GM18526 (cell line): ENCODE data around the gene TMEM119.

ENCODE experiments used
- POLR2A ChIP-seq: IDR thresholded peaks from 3 replicates; pipeline ENCODE4 v1.6.1; 2011; ENCODE audit not compliant: insufficient read length; ENCODE audit errors: extremely low read depth

The TMEM119 gene

DNA sequence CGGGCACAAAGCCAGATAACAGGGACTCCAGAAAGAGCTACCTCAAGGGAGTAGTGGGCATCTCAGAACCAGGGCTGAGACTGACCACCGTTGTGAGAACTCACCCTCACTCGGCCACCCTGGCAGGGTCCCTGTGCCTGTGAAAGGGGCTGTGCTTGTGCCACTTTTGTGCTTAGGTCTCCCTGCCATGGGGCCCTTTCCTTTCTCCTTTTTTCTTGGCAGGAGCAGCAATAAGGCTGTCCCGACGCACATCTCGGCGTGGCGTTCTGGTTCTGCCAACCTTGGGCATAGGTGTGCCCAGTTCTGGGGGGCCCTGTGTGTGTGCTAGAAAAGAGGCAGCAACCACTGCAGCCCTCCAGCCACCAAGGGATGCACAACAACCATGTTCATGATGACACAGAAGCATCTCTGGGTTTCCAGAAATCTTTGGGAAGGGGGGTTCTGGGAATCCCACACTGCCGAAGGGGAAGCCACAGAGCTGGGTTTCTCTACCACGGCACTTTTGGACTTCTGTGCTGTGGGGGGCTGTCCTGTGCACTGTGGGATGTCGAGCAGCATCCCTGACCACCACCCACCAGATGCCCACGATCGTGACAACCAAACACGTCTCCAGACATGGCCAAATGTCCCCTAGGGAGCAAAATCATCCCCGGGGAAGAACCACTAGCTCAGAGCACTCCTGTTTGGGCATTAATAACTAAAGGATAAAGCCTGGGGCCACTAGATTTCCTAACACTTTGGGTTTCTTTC lies 13.1 kb upstream of the TMEM119 start:
- TF ChIP-seq POLR2A: no peak

DNA sequence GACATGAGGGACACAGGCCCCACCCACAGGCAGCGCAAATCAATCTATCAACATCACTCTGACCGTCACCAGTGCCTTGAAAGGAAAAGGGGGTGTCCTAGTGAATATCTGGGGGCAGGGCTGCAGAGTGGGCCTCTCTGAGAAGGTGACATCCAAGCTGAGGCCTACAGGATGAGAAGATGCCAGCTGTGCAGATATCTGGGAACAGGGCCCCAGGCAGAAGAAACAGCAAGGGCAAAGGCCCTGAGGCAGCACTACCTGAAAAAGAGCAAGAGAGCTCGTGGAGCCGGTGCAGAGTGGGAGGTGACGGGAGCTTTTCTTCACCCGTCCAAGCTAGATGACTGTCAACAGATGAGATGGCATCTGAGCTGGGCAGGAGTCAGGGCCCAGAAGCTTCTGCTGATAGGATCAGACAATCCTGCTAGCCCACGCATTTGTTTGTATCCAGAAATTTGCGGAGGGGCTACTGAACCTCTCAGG lies 12.5 kb upstream of the TMEM119 start:
- TF ChIP-seq POLR2A: no peak

DNA sequence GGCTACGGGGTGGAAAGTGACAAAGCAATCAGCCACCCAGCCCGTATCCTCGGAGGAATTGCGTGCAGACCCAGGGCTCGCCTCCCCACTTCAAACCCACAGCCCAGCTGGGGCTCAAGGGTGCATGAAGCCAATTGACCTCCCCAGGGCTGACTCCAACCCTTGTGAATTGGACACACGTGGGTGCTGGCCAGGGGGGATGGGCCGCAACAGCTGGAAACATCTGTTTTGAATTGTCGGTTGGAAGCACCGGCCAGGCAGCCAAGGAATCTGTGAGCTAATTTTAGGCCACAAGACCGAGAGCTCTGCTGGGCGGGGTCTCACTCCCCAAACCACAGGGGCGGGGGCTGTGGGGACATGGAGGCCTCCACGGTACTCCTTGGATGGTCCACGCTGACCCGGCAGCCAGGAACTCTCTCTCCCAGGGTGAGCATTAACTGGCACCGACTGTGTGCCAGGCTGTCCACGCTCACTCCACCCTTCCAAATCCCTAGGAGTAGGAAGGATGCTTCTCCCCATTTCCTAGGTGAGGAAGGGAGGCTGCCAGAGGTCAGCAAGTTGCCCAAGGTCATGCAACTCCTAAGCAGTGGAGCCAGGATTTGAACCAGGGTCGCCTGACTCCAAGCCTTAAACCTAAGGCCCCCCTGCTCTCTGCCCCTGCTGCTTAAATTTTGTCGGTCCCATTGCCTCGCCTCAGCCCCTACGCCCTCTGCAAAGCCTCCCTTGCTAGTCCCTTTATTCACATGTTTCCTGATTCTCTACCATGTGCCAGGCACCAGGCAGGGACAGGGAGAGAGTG lies 11.9 kb upstream of the TMEM119 start:
- TF ChIP-seq POLR2A: no peak

DNA sequence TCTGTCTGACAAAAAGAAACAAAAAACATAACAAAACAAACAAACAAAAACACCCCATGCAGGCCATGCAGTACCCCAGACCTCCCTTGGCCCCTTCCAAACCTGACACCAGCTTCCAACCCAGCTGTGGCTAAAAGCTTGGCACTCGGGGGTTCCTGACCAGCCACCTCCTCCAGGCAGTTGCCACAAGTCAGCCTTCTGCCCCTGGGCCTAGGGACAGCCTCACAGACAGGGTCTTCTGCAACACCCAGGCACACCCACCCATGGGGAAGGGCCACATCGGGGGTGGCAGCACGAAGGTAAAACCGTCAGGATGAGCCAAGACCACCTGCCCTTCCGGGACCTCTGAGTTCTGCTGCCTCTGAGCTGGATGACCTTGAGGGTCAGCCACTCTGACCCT lies 10.7 kb upstream of the TMEM119 start:
- no peak for TF ChIP-seq POLR2A

DNA sequence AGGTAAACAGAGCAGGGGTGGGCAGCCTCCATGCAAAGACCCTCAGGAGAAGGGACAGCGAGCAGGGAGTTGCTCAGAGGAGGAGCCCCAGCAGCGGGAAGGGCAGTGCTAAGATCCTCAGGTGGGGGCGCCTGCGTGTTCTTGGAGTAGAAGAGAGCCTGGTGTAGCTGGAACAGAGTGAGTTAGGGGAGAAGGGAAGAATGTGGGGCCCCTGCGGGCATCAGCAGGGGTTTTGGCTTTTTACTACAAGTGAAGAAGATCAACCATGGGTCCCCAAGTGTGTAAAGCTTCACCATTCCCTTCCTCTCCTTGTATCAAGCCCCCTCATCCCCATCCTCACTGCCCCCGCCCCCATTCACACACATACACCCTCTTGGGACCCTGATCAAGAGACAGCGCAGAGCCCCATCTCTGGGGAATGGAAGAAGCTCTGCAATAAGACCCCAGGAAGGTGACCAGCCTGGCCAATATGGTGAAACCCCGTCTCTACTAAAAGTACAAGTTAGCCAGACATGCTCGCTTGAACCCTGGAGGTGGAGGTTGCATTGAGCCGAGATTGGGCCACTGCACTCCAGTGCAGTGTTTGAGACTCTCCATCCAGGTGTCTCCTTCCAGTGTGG lies 10.2 kb upstream of the TMEM119 start:
- no peak for TF ChIP-seq POLR2A

DNA sequence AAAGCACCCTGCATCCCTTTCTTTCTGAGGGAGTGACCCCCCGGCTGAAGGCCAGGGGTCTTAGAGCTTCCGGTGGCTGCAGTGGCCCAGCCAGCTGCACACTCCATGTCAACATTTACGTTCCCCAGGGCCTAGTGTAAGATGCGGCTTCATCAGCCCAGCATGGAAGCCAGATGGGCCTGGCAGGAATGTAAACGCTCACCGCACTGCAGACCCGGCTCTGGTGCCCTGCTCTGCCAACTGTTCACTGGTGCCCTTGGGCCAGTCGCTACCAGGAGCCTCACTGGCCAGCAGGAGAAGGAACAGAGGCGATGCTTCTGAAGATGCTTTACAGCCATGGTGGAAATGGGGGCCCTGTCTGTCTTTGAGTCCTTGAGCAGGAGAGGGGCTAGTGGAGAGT lies 8.6 kb upstream of the TMEM119 start:
- no peak for TF ChIP-seq POLR2A

DNA sequence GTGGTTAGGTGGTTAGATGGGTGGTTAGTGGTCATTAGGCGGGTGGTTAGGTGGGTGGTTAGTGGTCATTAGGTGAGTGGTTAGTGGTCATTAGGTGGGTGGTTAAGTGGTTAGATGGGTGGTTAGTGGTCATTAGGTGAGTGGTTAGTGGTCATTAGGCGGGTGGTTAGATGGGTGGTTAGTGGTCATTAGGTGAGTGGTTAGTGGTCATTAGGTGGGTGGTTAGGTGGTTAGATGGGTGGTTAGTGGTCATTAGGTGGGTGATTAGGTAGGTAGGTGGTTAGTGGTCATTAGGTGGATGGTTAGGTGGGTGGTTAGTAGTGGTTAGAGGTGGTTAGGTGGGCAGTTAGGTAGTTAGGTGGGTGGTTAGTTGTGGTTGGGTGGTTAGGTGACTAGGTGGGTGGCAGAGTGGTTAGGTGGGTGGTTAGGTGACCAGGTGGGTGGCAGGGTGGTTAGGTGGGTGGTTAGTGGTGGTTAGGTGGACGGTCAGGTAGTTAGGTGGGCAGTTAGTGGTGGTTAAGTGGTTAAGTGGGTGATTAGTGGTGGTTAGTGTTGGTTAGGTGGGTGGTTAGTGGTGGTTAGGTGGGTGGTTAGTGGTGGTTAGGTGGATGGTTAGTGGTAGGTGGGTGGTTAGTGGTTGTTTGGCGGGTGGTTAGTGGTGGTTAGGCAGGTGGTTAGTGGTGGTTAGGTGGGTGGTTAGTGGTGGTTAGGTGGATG lies 8.0 kb upstream of the TMEM119 start:
- no peak for TF ChIP-seq POLR2A

DNA sequence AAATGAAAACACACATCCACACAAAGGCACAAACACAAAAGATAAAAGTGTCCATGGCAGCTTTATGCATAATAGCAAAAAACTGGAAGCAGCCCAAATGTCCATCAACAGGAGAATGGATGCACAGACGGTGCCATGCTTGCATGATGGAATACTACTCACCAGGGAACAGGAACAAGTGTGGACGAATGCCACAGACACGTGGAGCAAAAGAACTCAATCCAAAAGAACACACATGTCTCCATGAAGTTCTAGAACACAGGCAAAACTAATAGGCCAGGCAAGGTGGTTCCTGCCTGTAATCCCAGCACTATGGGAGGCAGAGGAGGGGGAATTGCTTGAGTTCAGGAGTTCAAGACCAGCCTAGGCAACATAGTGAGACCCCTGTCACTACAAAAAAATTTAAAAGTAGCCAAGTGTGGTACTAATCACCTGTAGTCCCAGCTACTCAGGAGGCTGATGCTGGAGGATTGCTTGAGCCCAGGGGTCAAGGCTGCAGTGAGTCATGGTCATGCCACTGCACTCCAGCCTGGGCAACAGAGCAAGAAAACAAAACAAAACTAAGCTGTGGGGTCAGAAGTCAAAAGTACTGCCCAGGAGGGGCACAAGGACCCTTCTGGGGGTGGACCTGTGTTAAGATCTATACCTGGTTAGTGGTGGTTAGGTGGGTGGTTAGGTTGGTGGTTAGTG lies 7.3 kb upstream of the TMEM119 start:
- TF ChIP-seq POLR2A: no peak

DNA sequence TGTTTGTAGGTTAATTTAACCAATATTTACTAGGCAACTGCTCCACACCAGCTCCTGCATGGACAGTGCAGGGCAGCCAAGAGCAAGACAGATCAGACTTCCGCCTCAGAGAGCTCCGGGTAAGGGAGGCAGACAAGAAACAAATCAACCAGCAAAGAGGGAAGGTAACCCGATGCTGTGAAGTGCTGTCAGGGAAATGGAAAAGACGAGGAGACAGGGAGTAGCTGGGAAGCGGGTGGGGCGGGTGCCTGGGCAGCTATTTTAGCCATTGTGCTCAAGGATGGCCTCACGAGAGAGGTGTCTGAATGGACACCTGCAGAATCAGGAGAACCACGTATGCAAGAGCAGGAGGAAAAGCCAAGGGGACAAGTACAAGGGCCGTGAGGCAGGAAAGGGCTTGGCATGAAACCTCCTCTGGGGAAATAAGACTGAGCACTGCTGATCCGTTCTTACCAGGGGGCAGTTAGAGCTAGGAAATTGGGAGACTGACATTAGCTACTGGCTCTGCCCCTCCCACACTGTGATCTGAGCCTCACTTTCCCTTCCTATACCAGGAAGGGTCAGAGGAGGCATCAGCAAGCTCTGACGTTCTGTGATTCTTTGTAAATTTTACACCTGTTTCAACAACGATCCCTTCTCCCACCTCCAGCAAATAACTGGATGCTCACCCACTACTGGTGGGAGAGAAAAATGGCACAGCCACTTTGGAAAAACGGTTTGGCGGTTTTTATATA lies 6.5 kb upstream of the TMEM119 start:
- no peak for TF ChIP-seq POLR2A

DNA sequence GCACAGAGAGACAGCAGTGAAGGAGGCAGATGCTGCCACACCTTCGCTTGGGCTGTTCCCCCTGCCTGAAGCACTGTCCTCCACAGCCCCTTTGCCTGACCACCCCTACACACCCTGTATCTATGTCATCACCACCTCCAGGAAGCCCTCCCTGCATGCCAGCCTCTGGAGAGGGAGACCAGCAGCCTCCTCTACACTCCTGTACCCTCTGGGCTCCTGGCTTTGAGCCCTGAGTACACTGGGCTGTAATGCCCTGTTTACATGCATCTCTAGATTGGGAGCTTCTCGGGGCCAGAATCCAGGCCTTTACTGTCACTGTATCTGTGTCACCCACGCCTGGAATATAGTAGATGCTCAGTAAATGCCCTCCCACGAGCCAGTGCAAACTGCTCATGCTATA lies 5.9 kb upstream of the TMEM119 start:
- TF ChIP-seq POLR2A: no peak

DNA sequence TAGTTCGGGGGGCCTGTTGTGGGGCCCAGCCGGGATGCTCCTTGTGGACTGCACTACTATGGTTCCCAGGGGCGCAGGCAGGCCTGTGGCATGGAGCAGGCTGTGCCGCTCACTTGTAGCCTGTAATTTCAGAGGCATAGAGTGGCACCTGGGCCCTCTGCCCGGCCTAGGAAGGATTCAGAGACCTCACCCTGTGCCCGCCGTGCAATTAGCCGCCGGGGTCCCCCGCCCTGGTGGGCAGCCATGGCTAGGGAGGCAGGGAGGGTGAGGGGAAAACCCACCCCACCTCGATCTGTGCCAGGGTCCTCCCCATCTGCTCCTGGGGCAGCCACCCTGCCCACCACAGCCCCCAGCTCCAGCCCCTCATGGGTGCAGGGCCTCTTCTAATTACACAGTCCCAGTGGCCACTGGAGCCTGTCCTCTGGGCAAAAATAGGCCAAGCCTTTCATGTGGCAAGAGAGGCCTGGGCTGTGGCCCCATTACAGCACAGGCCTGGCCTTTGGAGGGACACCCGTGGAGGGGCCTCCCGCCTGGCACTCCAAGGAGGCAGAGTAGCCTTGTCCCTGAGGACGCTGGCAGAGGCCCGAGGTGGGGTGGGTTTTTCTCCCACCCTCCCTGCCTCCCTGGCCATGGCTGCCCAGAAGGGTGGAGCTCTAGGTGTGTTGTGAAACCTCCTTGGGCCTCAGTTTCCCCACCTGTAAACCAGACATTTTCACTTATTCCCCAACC lies 5.3 kb upstream of the TMEM119 start:
- TF ChIP-seq POLR2A: no peak

DNA sequence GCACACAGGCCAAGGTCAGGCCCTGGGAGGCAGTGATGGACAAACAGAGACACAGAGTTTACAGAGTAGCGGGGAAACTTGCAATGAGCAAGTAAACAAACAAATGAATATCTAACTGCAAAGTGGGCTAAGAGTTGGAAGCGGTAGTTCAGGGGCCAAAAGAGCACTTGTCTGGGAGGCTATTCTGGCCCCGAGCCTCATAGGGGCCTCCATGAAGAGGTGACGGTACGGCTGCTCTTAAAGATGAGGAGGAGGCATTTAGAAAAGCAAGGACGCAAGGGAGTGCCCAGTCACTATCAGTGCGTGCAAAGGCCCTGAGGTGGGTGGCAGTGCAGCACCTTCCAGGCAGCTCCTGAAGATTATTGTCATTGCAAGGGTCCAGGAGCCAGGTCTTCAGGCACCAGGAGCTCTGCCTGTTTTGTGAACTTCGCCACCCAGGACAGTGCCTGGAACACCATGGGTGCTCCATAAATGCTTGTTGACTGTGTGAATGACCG lies 4.4 kb upstream of the TMEM119 start:
- TF ChIP-seq POLR2A: no peak

DNA sequence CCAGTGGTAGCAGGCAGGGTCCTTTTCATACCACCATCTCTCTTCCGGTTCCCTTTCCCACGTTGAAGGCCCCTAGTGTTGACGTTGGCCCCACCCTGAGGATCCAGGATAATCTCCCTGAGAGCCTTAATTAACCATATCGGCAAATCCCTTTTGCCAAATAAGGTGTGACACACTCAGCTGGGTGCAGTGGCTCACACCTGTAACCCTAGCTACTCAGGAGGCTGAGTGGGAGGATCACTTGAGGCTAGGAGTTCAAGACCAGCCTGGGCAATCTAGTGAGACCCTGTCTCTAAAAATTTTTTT lies 2.8 kb upstream of the TMEM119 start:
- no peak for TF ChIP-seq POLR2A
